K562 (cell line): ENCODE data around the gene BCAN. TPM values are rescaled to one million over a fixed set of nuclear protein-coding genes. Genes with fewer than 3 reads are reported as not detected.

Experiments used
- ATAC-seq: fragments of 200-7000 bp; cut with Tn5 transposase; 3 replicates; pipeline ENCODE4 v1.9.1; 2020; ENCODE audit warnings: moderate library complexity
- BruUV-seq: library from RNA; stranded (reverse); fragments of 400-500 nt; replicated peaks from 2 replicates; lab custom pipeline; 2021; lab: Mats Ljungman, UMichigan
- CTCF ChIA-PET: fragments of 300-600 bp; formaldehyde crosslinking; extraction: SDS; loops from one replicate; lab custom pipeline; 2021; ENCODE audit warnings: low intra/inter-chr PET ratio; lab: Yijun Ruan, JAX
- POLR2A ChIA-PET: fragments of 300-600, 350-650 bp; sonication (Branson Sonifier 250); formaldehyde crosslinking; extraction: SDS; loops from one replicate; lab custom pipeline; 2021; ENCODE audit warnings: antibody characterized with exemption, inconsistent platforms; lab: Yijun Ruan, JAX
- DNase-seq, 4 experiments: peaks; one replicate each; pipeline versions ENCODE4 v3.0.0 to v3.0.0-alpha.2; 2011 to 2018; ENCODE audit warnings: low spot score in 3 of 4, mixed read lengths in 3 of 4; ENCODE audit errors: extremely low read depth in 1 of 4
- FAIRE-seq: peaks from 2 replicates; lab custom pipeline; 2011; peaks lifted over from hg19 to GRCh38; lab: Jason Lieb, UNC
- H2AFZ ChIP-seq: 2 replicates; pipeline ENCODE4 v1.6.0; 2011; ENCODE audit warnings: low read depth, low read length, control low read depth, inconsistent platforms
- H3K27ac ChIP-seq: fragments of 200-600 bp; 3 replicates; pipeline ENCODE4 v1.8.0; 2011; ENCODE audit warnings: low read depth, mild to moderate bottlenecking, control low read depth, inconsistent platforms, low read length, moderate library complexity, mixed read lengths; ENCODE audit errors: extremely low read depth
- H3K27me3 ChIP-seq, 2 experiments: fragments of 300-600 bp in 1 of 2; 2 replicates in 1 of 2; 3 replicates in 1 of 2; pipeline versions ENCODE4 v1.6.0 to v1.8.0; 2011; ENCODE audit warnings: inconsistent platforms in 2 of 2, low read length in 2 of 2, mild to moderate bottlenecking in 1 of 2, mixed read lengths in 1 of 2, moderate library complexity in 1 of 2; ENCODE audit not compliant: control insufficient read depth in 2 of 2, insufficient read depth in 2 of 2
- H3K36me3 ChIP-seq: fragments of 300-600 bp; 3 replicates; pipeline ENCODE4 v1.8.0; 2011; ENCODE audit warnings: mild to moderate bottlenecking, low read length, inconsistent platforms; ENCODE audit not compliant: control insufficient read depth, insufficient read depth
- H3K4me1 ChIP-seq, 2 experiments: fragments of 200-600 bp in 1 of 2; replicated peaks in 1 of 2; 2 replicates in 1 of 2; 3 replicates in 1 of 2; pipeline versions ENCODE4 v1.5.1 to v1.8.0; 2011; ENCODE audit warnings: inconsistent platforms in 2 of 2, low read length in 2 of 2, mild to moderate bottlenecking in 1 of 2, mixed read lengths in 1 of 2, moderate library complexity in 1 of 2; ENCODE audit not compliant: control insufficient read depth in 2 of 2, insufficient read depth in 2 of 2
- H3K4me2 ChIP-seq: 2 replicates; pipeline ENCODE4 v1.6.1; 2011; ENCODE audit warnings: low read length, control low read depth, inconsistent platforms, mixed read lengths; ENCODE audit not compliant: insufficient read depth
- H3K4me3 ChIP-seq: fragments of 200-600 bp; sonication (generic), shearing (Covaris generic); 2 replicates; pipeline ENCODE4 v1.5.1; 2016; ENCODE audit warnings: control low read depth, inconsistent platforms
- H3K79me2 ChIP-seq: fragments of 200-600 bp; 3 replicates; pipeline ENCODE4 v1.8.0; 2011; ENCODE audit warnings: low read length, inconsistent platforms; ENCODE audit not compliant: control insufficient read depth, insufficient read depth
- H3K9ac ChIP-seq, 2 experiments: 2 replicates each; pipeline versions ENCODE4 v1.6.0 to v1.6.1; 2011; ENCODE audit warnings: low read depth in 2 of 2, low read length in 2 of 2, control low read depth in 1 of 2, inconsistent platforms in 1 of 2, mild to moderate bottlenecking in 1 of 2, mixed read lengths in 1 of 2; ENCODE audit not compliant: insufficient read depth in 1 of 2
- H3K9me1 ChIP-seq: one replicate; pipeline ENCODE4 v1.6.0; 2011; ENCODE audit warnings: inconsistent platforms, mild to moderate bottlenecking, low read length, moderate library complexity; ENCODE audit not compliant: control insufficient read depth, insufficient read depth
- H3K9me3 ChIP-seq: replicated peaks from 2 replicates; pipeline ENCODE4 v1.5.1; 2011; ENCODE audit warnings: low read depth, low read length, inconsistent platforms; ENCODE audit not compliant: control insufficient read depth, insufficient read depth
- H4K20me1 ChIP-seq: replicated peaks from 2 replicates; pipeline ENCODE4 v1.6.1; 2011; ENCODE audit warnings: low read length, inconsistent platforms, mixed read lengths; ENCODE audit not compliant: control insufficient read depth, insufficient read depth
- FIP1L1 ChIP-seq: fragments of 200-400 bp; formaldehyde crosslinking; IDR thresholded peaks from 2 replicates; pipeline ENCODE4 v1.6.1; 2018; ENCODE audit warnings: mild to moderate bottlenecking, low read depth, low read length; ENCODE audit not compliant: poor library complexity, severe bottlenecking
- KAT7 ChIP-seq: sonication (generic); formaldehyde crosslinking; IDR thresholded peaks from 2 replicates; pipeline ENCODE4 v1.8.0; 2022; ENCODE audit warnings: missing genetic modification reagents, mild to moderate bottlenecking, borderline replicate concordance
- NFIC ChIP-seq: fragments of 450-650 bp; IDR thresholded peaks from 2 replicates; pipeline ENCODE4 v1.6.1; 2017; ENCODE audit warnings: mild to moderate bottlenecking, inconsistent platforms
- RBBP5 ChIP-seq: fragments of 200-600 bp; sonication (generic); IDR thresholded peaks from 2 replicates; pipeline ENCODE4 v1.6.1; 2012; ENCODE audit warnings: borderline replicate concordance, mild to moderate bottlenecking, low read length, control low read depth, inconsistent platforms; ENCODE audit not compliant: insufficient read depth, poor library complexity, severe bottlenecking
- ZZZ3 ChIP-seq: fragments of 450-650 bp; IDR thresholded peaks from 2 replicates; pipeline ENCODE4 v1.6.1; 2016; ENCODE audit warnings: antibody characterized with exemption, mild to moderate bottlenecking, moderate library complexity
- WGBS: fragments of 100-300 bp; shearing (Covaris generic); methylation state at CpG from one replicate; pipeline ENCODE4 v1.1.6; 2016; ENCODE audit warnings: low coverage, mixed read lengths; ENCODE audit not compliant: insufficient coverage; ENCODE audit errors: missing lambda C conversion rate; 5-methylcytosine and 5-hydroxymethylcytosine counted together
- in situ Hi-C: fragments of 300-500 bp; cut with MboI; formaldehyde crosslinking; loops from 4 replicates; pipeline ENCODE4 v1.15.0; 2018; ENCODE audit warnings: inconsistent platforms, mixed read lengths
- intact Hi-C: fragments of 100-400 bp; cut with micrococcal nuclease; formaldehyde crosslinking; loops from 2 replicates; pipeline ENCODE4 v1.14.2; 2022
- polyA plus RNA-seq, 8 experiments: library from polyadenylated mRNA; depleted of rRNA in 4 of 8; stranded (reverse) in 5 of 8; unstranded in 3 of 8; fragments of >200 nt; fragmentation: Nextera tagmentation in 2 of 8; fragmentation: Illumina TruSeq in 1 of 8; extraction: Ambion mirVana in 2 of 8; extraction: Trizol in 1 of 8; gene quantifications; 2 replicates each; pipeline versions ENCODE4 v1.2.1 to v1.2.3, GENCODE V29; 2011 to 2014; ENCODE audit warnings: inconsistent platforms in 1 of 8, missing spikeins in 1 of 8
- total RNA-seq, 7 experiments: library from RNA; depleted of rRNA in 6 of 7; stranded (reverse); fragments of >200 nt in 6 of 7; fragmentation: Illumina TruSeq in 2 of 7; extraction: Trizol in 2 of 7; gene quantifications; 2 replicates each; pipeline versions ENCODE4 v1.2.1 to v1.2.3, GENCODE V29; 2011 to 2021; ENCODE audit warnings: low replicate concordance in 1 of 7
- TF ChIP-seq, protein P1 (sequence below): sonication (generic); formaldehyde crosslinking; IDR thresholded peaks from 2 replicates; pipeline ENCODE4 v1.8.0; 2022; ENCODE audit warnings: mild to moderate bottlenecking, low read depth, missing genetic modification reagents
- TF ChIP-seq, protein P2 (sequence below), 3 experiments: IDR thresholded peaks in 2 of 3; conservative IDR thresholded peaks in 1 of 3; 2 replicates each; pipeline ENCODE4 v1.5.1; 2011 to 2012; ENCODE audit warnings: low read length in 3 of 3, mild to moderate bottlenecking in 3 of 3, control low read depth in 2 of 3, improper control_type of control experiment in 1 of 3, inconsistent platforms in 1 of 3, low read depth in 1 of 3, mixed read lengths in 1 of 3, moderate library complexity in 1 of 3; ENCODE audit not compliant: insufficient read depth in 2 of 3
- TF ChIP-seq, protein P3 (sequence below): fragments of 250-450 bp; sonication (Bioruptor Pico); IDR thresholded peaks from 2 replicates; pipeline ENCODE4 v1.5.0; 2021
- TF ChIP-seq, protein P4 (sequence below): fragments of 450-650 bp; IDR thresholded peaks from 2 replicates; pipeline ENCODE4 v1.6.1; 2017; ENCODE audit warnings: antibody characterized with exemption, mild to moderate bottlenecking

Gene BCAN
- total and polyA plus RNA-seq, 9 of the 15 experiments (the other 6 are each of a cell fraction or from before 2014, with no cell fraction given), result 0.04 to 0.33 (median 0.14) TPM; not detected in 5

DNA sequence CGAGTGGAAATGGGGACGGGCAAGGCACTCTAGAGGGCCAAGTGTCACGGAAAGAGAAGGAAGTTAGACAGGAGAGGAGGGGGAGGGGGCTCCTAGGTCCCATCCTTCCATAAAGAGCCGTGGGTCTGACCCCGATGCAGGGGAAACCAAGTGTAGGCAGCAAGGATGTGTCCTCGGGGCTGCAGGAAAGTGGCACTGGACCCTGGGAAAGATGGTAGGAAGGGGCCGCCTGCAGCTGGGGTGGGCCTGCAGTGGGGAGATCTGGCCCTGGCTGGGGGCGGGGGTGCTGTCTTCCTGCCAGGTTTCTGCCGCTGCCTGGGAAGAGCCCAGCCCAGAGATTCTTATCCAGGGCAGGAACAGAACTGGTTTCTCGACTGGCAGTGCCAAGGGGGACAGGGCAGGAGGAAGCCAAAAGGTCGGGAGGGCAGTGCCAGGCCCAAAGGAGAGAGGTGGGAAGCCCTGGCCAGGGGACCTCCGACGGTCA lies 50.6 kb downstream of the BCAN start:
- Histone ChIP-seq H3K9me3 (no peaks in the 10 kb centered on the region), H3K4me2 (peak overlapping the region; percentile 72), H4K20me1 (no peaks in the 10 kb centered on the region), H3K4me3 (peak overlapping the region; percentile 28), H3K27ac (peak overlapping the region; percentile 91; the same call in 2 of the 3 replicates)
- intact Hi-C loops, result no loop called here
- no peak for FAIRE-seq
- TF ChIP-seq, protein P1, sequence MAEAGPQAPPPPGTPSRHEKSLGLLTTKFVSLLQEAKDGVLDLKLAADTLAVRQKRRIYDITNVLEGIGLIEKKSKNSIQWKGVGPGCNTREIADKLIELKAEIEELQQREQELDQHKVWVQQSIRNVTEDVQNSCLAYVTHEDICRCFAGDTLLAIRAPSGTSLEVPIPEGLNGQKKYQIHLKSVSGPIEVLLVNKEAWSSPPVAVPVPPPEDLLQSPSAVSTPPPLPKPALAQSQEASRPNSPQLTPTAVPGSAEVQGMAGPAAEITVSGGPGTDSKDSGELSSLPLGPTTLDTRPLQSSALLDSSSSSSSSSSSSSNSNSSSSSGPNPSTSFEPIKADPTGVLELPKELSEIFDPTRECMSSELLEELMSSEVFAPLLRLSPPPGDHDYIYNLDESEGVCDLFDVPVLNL (CRISPR knock-in tag), result no peak
- TF ChIP-seq, protein P2, sequence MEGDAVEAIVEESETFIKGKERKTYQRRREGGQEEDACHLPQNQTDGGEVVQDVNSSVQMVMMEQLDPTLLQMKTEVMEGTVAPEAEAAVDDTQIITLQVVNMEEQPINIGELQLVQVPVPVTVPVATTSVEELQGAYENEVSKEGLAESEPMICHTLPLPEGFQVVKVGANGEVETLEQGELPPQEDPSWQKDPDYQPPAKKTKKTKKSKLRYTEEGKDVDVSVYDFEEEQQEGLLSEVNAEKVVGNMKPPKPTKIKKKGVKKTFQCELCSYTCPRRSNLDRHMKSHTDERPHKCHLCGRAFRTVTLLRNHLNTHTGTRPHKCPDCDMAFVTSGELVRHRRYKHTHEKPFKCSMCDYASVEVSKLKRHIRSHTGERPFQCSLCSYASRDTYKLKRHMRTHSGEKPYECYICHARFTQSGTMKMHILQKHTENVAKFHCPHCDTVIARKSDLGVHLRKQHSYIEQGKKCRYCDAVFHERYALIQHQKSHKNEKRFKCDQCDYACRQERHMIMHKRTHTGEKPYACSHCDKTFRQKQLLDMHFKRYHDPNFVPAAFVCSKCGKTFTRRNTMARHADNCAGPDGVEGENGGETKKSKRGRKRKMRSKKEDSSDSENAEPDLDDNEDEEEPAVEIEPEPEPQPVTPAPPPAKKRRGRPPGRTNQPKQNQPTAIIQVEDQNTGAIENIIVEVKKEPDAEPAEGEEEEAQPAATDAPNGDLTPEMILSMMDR (IDR thresholded peaks at IDR 0.05 in 2 of 3, conservative IDR thresholded peaks at IDR 0.05 in 1 of 3; ENCODE audit: insufficient read depth in 2 of 3, low read depth in 1 of 3, low read length in 3 of 3), result no peak
- no peak for TF ChIP-seq FIP1L1
- no peak for TF ChIP-seq ZZZ3
- TF ChIP-seq, protein P3, sequence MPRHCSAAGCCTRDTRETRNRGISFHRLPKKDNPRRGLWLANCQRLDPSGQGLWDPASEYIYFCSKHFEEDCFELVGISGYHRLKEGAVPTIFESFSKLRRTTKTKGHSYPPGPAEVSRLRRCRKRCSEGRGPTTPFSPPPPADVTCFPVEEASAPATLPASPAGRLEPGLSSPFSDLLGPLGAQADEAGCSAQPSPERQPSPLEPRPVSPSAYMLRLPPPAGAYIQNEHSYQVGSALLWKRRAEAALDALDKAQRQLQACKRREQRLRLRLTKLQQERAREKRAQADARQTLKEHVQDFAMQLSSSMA (CRISPR knock-in tag), result no peak
- TF ChIP-seq NFIC, result peak; percentile 15; the same call in 1 of the 2 replicates
- TF ChIP-seq KAT7, result 0 out of 2 replicates have a peak, but pooled peaks have one; percentile 68
- peak; percentile 6 for TF ChIP-seq RBBP5
- TF ChIP-seq, protein P4, sequence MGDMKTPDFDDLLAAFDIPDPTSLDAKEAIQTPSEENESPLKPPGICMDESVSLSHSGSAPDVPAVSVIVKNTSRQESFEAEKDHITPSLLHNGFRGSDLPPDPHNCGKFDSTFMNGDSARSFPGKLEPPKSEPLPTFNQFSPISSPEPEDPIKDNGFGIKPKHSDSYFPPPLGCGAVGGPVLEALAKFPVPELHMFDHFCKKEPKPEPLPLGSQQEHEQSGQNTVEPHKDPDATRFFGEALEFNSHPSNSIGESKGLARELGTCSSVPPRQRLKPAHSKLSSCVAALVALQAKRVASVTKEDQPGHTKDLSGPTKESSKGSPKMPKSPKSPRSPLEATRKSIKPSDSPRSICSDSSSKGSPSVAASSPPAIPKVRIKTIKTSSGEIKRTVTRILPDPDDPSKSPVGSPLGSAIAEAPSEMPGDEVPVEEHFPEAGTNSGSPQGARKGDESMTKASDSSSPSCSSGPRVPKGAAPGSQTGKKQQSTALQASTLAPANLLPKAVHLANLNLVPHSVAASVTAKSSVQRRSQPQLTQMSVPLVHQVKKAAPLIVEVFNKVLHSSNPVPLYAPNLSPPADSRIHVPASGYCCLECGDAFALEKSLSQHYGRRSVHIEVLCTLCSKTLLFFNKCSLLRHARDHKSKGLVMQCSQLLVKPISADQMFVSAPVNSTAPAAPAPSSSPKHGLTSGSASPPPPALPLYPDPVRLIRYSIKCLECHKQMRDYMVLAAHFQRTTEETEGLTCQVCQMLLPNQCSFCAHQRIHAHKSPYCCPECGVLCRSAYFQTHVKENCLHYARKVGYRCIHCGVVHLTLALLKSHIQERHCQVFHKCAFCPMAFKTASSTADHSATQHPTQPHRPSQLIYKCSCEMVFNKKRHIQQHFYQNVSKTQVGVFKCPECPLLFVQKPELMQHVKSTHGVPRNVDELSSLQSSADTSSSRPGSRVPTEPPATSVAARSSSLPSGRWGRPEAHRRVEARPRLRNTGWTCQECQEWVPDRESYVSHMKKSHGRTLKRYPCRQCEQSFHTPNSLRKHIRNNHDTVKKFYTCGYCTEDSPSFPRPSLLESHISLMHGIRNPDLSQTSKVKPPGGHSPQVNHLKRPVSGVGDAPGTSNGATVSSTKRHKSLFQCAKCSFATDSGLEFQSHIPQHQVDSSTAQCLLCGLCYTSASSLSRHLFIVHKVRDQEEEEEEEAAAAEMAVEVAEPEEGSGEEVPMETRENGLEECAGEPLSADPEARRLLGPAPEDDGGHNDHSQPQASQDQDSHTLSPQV, result 0 out of 2 replicates have a peak, but pooled peaks have one; percentile 62
- TF ChIP-seq, all 486 proteins: peak for 4
- Histone ChIP-seq H2AFZ (peak overlapping the region; percentile 92), H3K9ac (peak overlapping the region; percentile 49 to 92; a peak in 3 of 4 replicates), H3K9me1 (no peaks in the 10 kb centered on the region), H3K27me3 (no peaks in the 10 kb centered on the region), H3K36me3 (no peaks in the 10 kb centered on the region), H3K4me1 (peaks cover 49 to 62% of the 10 kb centered on the region in 2 experiments), H3K79me2 (0 out of 3 replicates have a peak, but pooled peaks cover 3% of the 10 kb centered on the region)
- WGBS, result 14% methylated on average over 9 of the region's 13 CpGs
- peak in 2 of 4 experiments; percentile 39 to 50 for DNase-seq
- ChIA-PET CTCF (interaction anchor here (1.1 to 6.6 kb wide), 2 partner anchors 13 to 34 kb away, joined by 4 to 143 read pairs; partner anchors contain the start of genes CRABP2, ISG20L2 and METTL25B), POLR2A (interaction anchor here (0.6 to 5.9 kb wide), 9 partner anchors 8 to 165 kb away, joined by 3 to 60 read pairs (median 3); partner anchors contain the start of genes ISG20L2, METTL25B, MRPL24 and NES)
- no peak for ATAC-seq
- in situ Hi-C loops, result no loop called here
- no TSS peak for BruUV-seq
